Natural killer cell (primary cell): ENCODE data around the gene APH1A. TPM values are rescaled to one million over a fixed set of nuclear protein-coding genes. Genes with fewer than 3 reads are reported as not detected.

Source experiments
- ATAC-seq, 3 donors: fragments of 150-1000 bp in 2 of 3; fragments of 200-7000 bp in 1 of 3; cut with Tn5 transposase; 1 replicate in 1 of 3; 2 replicates in 2 of 3; pipeline ENCODE4 v1.10.0; 2021; ENCODE audit warnings: mild to moderate bottlenecking in 2 of 3, moderate library complexity in 2 of 3
- DNase-seq, 2 donors: peaks; one replicate each; pipeline versions ENCODE4 v3.0.0 to v3.0.0-alpha.2; 2013 to 2021; ENCODE audit warnings: mixed read lengths in 1 of 2
- H3K27ac ChIP-seq: one replicate; pipeline ENCODE4 v1.5.1; 2013; ENCODE audit warnings: mild to moderate bottlenecking, low read length
- H3K27me3 ChIP-seq: one replicate; pipeline ENCODE4 v1.6.1; 2013; ENCODE audit warnings: low read length; ENCODE audit not compliant: control insufficient read depth, insufficient read depth
- H3K36me3 ChIP-seq: one replicate; pipeline ENCODE4 v1.6.1; 2013; ENCODE audit warnings: low read length; ENCODE audit not compliant: control insufficient read depth, insufficient read depth
- H3K4me1 ChIP-seq: one replicate; pipeline ENCODE4 v1.6.1; 2013; ENCODE audit warnings: low read length; ENCODE audit not compliant: control insufficient read depth, insufficient read depth
- H3K4me3 ChIP-seq: one replicate; pipeline ENCODE4 v1.5.1; 2013; ENCODE audit warnings: low read length
- H3K9me3 ChIP-seq: one replicate; pipeline ENCODE4 v1.6.1; 2013; ENCODE audit warnings: low read length; ENCODE audit not compliant: control insufficient read depth, insufficient read depth
- H3K27ac Mint-ChIP-seq, 2 donors: one replicate each; pipeline ENCODE4 v1.8.0; 2022; ENCODE audit warnings: mild to moderate bottlenecking in 2 of 2, mixed read lengths in 2 of 2, moderate library complexity in 1 of 2
- H3K27me3 Mint-ChIP-seq, 2 donors: one replicate each; pipeline ENCODE4 v1.8.0; 2022; ENCODE audit warnings: low read depth in 2 of 2, mixed read lengths in 2 of 2
- H3K36me3 Mint-ChIP-seq: one replicate; pipeline ENCODE4 v1.8.0; 2022; ENCODE audit warnings: mixed read lengths
- H3K4me1 Mint-ChIP-seq, 2 donors: one replicate each; pipeline ENCODE4 v1.8.0; 2022; ENCODE audit warnings: mixed read lengths in 2 of 2
- H3K4me3 Mint-ChIP-seq: one replicate; pipeline ENCODE4 v1.8.0; 2022; ENCODE audit warnings: mild to moderate bottlenecking, moderate library complexity, mixed read lengths
- H3K9me3 Mint-ChIP-seq, 2 donors: one replicate each; pipeline ENCODE4 v1.8.0; 2022; ENCODE audit warnings: mixed read lengths in 2 of 2
- CTCF ChIP-seq: fragments of 200-600 bp; IDR thresholded peaks from one replicate; pipeline ENCODE4 v1.8.0; 2022; ENCODE audit warnings: antibody characterized with exemption
- WGBS: methylation state at CpG from one replicate; pipeline ENCODE4 v1.1.7; 2013; ENCODE audit warnings: missing lambda C conversion rate; ENCODE audit not compliant: insufficient coverage; 5-methylcytosine and 5-hydroxymethylcytosine counted together
- intact Hi-C: fragments of 100-400 bp; cut with micrococcal nuclease; formaldehyde crosslinking; loops from one replicate; pipeline ENCODE4 v1.14.2; 2022
- total RNA-seq, 4 donors: library from RNA; stranded (reverse); fragments of 120-200 nt in 1 of 4; gene quantifications; one replicate each; pipeline versions ENCODE4 v1.2.3 to v1.2.4, GENCODE V29; 2013 to 2022

Gene APH1A
- total RNA-seq, 3 donors from 2014 or later (not counting 1 experiment from before 2014, with no cell fraction given): 133 to 153 (median 143) TPM

- ATAC-seq (no peak), DNase-seq (no peak)
- Mint-ChIP-seq H3K36me3 (no peaks in the 10 kb centered on the region), H3K27me3 (no peaks in the 10 kb centered on the region), H3K4me1 (peaks cover 0 to 6% of the 10 kb centered on the region in 2 donors), H3K9me3 (no peaks in the 10 kb centered on the region), H3K27ac (peak overlapping the region in 1 of 2 donors; percentile 9), H3K4me3 (no peak overlapping the region)
- H3K4me1 ChIP-seq: no peaks in the 10 kb centered on the region
- no peaks in the 10 kb centered on the region for H3K9me3 ChIP-seq
- no peak overlapping the region for H3K4me3 ChIP-seq
- TF ChIP-seq CTCF: no peak
- intact Hi-C loops: no loop called here
- H3K27ac ChIP-seq: no peak overlapping the region
- 94% methylated on average over 2 of the region's 2 CpGs for WGBS
- peaks cover 33% of the 10 kb centered on the region for H3K36me3 ChIP-seq
- H3K27me3 ChIP-seq: no peaks in the 10 kb centered on the region
Measured at GRCh38 chr1:150302902-150303301, 34.1 kb upstream of the APH1A start.

- H3K4me1 Mint-ChIP-seq: peaks cover 0 to 6% of the 10 kb centered on the region in 2 donors
- peaks cover 32% of the 10 kb centered on the region for H3K36me3 ChIP-seq
- no peak overlapping the region for H3K4me3 ChIP-seq
- peak overlapping the region in 1 of 2 donors; percentile 6 for H3K27ac Mint-ChIP-seq
- no peaks in the 10 kb centered on the region for H3K9me3 Mint-ChIP-seq
- no peak for TF ChIP-seq CTCF
- H3K27me3 Mint-ChIP-seq: no peaks in the 10 kb centered on the region
- DNase-seq (no peak), ATAC-seq (no peak)
- H3K4me3 Mint-ChIP-seq: no peak overlapping the region
- WGBS: 95% methylated on average over 6 of the region's 6 CpGs
- no peaks in the 10 kb centered on the region for H3K27me3 ChIP-seq
- no peaks in the 10 kb centered on the region for H3K36me3 Mint-ChIP-seq
- H3K9me3 ChIP-seq: no peaks in the 10 kb centered on the region
- intact Hi-C loops: no loop called here
- no peaks in the 10 kb centered on the region for H3K4me1 ChIP-seq
- H3K27ac ChIP-seq: no peak overlapping the region
Measured at GRCh38 chr1:150302338-150302737, 33.5 kb upstream of the APH1A start.

GRCh38 chr1:150299716-150300115, 30.9 kb upstream of the APH1A start:
- no peak overlapping the region for H3K27ac Mint-ChIP-seq
- 91% methylated on average over 3 of the region's 3 CpGs for WGBS

More at GRCh38 chr1:150299716-150300115, 30.9 kb upstream of the APH1A start:
- Mint-ChIP-seq H3K4me3 (no peak overlapping the region), H3K4me1 (peaks cover 7 to 12% of the 10 kb centered on the region in 2 donors), H3K9me3 (no peaks in the 10 kb centered on the region), H3K36me3 (no peaks in the 10 kb centered on the region), H3K27me3 (no peaks in the 10 kb centered on the region)
- no peak for TF ChIP-seq CTCF
- peaks cover 33% of the 10 kb centered on the region for H3K36me3 ChIP-seq
- no peak for DNase-seq
- H3K9me3 ChIP-seq: no peaks in the 10 kb centered on the region
- H3K4me3 ChIP-seq: no peak overlapping the region
- no peak overlapping the region for H3K27ac ChIP-seq
- no peaks in the 10 kb centered on the region for H3K27me3 ChIP-seq
- no peak for ATAC-seq
- H3K4me1 ChIP-seq: peaks cover under 1% of the 10 kb centered on the region
- intact Hi-C loops: no loop called here
